CD4-positive, alpha-beta T cell treated with Interleukin-12 subunit alpha and Interleukin-12 subunit beta, for 1 hour (primary cell): ENCODE measurements around the gene TRNT1.

ENCODE experiments used
- DNase-seq: peaks from one replicate; pipeline ENCODE4 v3.0.0-alpha.2; 2020

TRNT1 gene

GRCh38 chr3:3113042-3113709 lies 13.6 kb upstream of the TRNT1 start:
- DNase-seq: no peak

GRCh38 chr3:3117651-3118050 lies 9.1 kb upstream of the TRNT1 start:
- no peak for DNase-seq

DNA sequence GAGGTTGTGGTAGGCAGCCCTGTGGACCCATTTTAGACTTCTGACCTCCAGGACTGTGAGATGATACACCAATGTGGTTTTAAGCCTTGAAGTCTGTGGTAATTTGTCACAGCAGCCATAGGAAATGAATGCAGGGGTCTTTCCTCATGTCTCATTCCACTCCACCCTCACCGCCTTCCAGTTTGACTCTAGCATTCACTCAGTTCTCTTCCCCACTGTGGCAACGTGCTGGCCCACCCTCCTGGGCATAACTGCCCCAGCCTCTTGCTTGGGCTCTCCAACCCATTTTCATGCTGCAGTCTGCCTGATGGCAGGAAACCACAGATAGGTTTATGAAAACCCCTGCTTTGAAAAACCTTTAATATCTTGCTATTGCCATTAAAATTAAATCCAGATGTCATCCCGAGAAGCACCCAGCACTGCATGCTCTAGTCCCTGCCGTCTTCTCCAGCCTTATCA lies 7.3 kb upstream of the TRNT1 start:
- DNase-seq: no peak

- DNase-seq: peak; percentile 17
These were observed 763 bp upstream of the TRNT1 start for GRCh38 chr3:3125977-3126376.

DNA sequence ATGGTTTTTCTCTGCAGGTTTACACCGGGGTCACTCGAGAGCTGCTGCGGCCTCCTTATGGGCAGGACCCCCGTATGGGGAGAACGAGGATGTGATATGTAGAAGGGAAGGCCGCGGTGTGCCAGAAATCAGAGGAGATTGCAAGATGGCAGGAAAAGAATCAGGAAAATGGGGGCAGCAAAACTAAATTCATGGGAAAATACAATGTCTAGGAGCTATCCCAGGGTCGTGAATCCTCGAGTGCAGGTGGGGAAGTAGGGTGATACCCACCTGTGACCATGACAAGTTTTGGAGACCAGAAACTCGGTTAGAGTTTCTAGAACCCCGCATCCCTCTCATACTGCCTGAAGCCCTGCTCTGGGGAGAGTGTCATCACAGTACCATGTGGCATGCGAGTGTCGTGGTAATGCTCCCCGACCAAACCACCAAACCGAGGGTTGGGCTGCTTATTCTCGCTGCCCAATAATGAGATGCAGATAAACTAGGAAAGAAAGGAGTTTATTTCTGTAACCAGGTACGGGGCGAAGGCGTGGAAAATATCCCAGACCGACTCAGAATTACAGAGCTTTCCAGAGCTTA lies 781 bp downstream of the TRNT1 start:
- DNase-seq: peak; percentile 50

- DNase-seq: no peak
These were observed 2.8 kb downstream of the TRNT1 start for GRCh38 chr3:3129579-3129978.

DNA sequence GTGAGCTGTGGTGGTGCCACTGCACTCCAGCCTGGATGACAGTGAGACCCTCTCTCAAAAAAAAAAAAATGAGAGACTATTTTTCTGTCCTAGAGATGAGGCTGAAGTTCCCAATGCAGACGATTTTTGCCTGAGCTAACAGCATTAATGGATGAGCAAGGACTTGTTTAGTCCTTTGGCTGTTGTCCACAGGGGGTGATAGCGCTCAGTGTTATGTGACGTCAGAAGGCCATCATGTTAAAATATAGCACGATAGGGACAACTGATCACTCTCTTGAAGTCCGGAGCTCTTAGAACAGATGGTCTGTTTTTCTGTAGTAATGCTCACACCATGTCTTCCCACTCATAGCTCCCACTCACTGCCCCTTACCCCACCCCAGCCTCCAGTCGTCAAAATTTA lies 6.8 kb downstream of the TRNT1 start:
- DNase-seq: no peak

GRCh38 chr3:3134750-3135448 lies 8.2 kb downstream of the TRNT1 start:
- DNase-seq: no peak

DNA sequence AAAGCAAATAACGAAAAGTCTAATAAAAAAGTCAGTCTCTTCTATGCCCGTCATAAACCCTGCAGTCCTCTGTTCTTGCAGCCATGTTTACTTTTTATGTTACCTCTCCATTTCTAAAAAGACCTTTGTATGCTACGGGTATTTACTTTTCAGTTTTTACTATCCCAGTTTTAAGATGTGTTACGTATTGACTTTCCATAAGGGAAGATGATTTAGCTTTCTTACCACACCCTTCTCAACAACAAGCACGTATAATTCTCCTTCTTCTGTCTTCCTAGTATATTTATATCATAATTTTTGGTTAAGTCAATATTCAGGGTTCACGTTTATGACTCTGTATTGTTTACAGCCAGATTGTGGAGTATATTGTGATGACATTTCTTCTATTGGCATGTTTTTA lies 10.8 kb downstream of the TRNT1 start:
- DNase-seq: no peak

GRCh38 chr3:3141939-3142338 lies 15.2 kb downstream of the TRNT1 start:
- no peak for DNase-seq

- no peak for DNase-seq
These were observed 19.1 kb downstream of the TRNT1 start for GRCh38 chr3:3145831-3146230.

DNA sequence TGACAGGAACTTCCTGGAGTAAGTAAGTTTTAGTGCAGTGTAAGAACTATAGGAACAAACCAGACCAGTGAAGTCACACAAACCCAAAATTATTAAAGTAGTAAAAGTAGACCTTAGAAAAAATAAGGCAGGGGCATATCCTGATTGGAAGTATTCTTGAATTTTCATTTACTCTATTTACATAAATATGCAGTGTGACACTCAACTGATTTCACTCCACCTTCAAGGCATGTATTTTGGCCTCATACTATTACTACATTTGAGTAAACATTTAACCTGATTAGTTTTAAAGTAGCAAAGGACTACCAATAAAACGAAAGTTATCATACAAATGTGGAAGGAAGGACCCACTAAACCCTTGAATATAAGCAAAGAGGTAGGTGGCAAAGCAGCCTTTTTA lies 22.8 kb downstream of the TRNT1 start:
- no peak for DNase-seq

- DNase-seq: no peak
These were observed 24.8 kb downstream of the TRNT1 start for GRCh38 chr3:3151513-3151912.

DNA sequence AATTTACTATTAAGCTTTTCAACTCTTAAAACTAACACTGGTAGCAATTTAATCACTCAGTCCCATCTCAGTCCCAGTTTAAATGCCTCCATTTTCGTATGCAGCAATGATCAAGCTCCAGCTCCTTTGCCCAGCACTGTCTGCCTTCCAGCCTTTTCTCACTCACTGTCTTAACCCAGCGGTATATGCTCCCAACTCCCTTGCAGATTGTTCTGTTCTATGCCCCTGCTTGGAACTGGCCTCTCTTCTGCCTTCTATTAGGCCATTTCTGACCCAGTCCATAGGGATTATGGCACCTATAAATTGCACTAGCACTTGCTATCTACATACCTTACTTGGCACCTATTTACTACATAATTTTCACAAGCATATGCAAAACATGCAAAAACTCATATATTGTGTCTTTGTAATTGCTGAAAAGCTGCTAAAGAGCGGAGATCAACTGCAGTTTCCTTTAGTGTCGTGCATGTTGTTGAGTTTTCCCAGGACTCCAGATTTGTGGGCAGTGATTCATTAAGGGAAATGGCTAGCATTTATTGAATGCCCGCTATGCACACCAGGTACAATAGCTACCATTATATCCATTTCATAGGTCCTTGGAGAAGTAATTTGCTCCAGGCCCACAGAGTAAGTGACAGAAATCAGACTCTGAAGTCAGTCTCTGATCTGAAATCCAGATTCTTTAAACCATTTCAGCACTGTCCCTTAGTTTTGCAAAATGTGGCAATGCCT lies 28.3 kb downstream of the TRNT1 start:
- DNase-seq: no peak

DNA sequence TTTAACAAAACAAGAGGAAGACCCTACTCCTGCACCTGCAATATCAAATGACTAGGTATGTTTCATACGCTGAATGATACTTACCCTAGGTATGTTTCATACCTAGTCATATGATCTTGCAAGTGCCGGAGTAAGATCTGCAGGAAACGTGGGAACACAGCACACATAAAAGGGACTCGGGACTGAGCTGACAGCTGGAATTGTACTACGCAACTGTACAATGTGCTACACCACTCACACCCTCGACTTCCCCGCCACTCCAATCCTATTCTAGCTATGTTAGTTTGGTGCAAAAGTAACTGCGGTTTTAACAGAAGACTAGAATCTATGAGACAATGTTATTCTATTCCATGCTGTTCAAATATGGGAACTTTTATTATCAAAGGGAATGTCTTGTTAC lies 30.7 kb downstream of the TRNT1 start:
- no peak for DNase-seq

GRCh38 chr3:3160826-3161225 lies 34.1 kb downstream of the TRNT1 start:
- DNase-seq: no peak

DNA sequence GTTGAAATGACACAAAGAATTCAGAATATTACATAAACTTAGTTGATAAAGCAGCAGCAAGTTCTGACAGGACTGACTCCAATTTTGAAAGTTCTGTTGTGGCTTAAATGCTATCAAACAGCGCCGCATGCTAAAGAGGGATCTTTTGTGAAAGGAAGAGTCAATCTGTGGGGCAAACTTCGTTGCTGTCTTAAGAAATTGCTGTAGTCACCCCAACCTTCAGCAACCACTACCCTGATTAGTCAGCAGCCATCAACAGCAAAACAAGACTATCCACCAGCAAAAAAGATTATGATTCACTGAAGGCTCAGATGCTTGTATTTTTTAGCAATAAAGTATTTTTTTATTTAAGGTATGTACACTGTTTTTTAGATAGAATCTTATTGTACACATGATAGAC lies 38.5 kb downstream of the TRNT1 start:
- DNase-seq: no peak

GRCh38 chr3:3165650-3166049 lies 38.9 kb downstream of the TRNT1 start:
- DNase-seq: no peak

GRCh38 chr3:3170998-3171397 lies 44.3 kb downstream of the TRNT1 start:
- DNase-seq: peak; percentile 67

GRCh38 chr3:3172627-3173026 lies 45.9 kb downstream of the TRNT1 start:
- DNase-seq: peak; percentile 26

DNA sequence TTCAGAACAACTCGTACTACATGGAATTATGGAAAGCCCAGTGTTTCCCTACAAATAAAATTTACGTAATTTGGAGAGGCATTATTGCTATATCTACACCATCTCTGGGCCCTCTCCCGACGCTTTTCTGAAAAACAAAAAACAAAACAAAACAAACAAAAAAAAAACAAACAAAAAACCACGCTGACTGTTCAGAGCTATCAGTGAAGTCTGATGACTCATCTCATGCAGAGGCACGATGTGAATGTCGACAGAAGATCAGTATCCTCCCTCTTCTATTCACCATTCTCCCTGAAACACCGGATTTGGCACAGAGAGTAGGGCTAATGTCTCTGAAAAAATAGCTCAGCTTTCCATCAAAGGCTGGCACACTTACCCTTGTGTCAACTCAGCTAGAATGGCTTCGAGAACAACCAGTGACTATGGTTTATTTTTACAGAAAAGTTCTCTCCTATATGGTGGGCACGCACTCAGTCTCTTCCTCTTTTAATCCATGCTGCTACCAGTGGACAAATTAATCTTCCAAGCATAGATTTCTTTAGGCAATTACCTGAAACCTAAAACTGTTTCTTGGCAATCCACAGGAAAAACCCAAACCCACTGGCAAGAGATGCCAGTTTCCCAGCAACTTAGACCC lies 51.2 kb downstream of the TRNT1 start:
- DNase-seq: peak; percentile 32

GRCh38 chr3:3178498-3179328 lies 52.0 kb downstream of the TRNT1 start:
- peak; percentile 20 for DNase-seq
